HEK293T (cell line): ENCODE data around the gene LCE3C.
"Not testable (repeated sequence)": the region's sequence is repeated elsewhere in the genome, so short reads cannot be mapped to it uniquely, and the experiment has no call there.

ENCODE experiments used
- CTCF ChIA-PET: fragments of 350-600 bp; formaldehyde crosslinking; extraction: SDS; loops from one replicate; lab custom pipeline; 2021; ENCODE audit warnings: antibody characterized with exemption, inconsistent platforms; lab: Yijun Ruan, JAX
- POLR2A ChIA-PET: fragments of 350-600 bp; formaldehyde crosslinking; extraction: SDS; loops from one replicate; lab custom pipeline; 2020; ENCODE audit warnings: antibody characterized with exemption, inconsistent platforms; lab: Yijun Ruan, JAX
- DNase-seq: peaks from one replicate; pipeline ENCODE4 v3.0.0; 2012; ENCODE audit warnings: mixed read lengths; ENCODE audit errors: extremely low spot score
- ARNT ChIP-seq: fragments of 450-650 bp; IDR thresholded peaks from 2 replicates; pipeline ENCODE4 v1.6.1; 2017; ENCODE audit warnings: mild to moderate bottlenecking
- BHLHE40 ChIP-seq: fragments of 450-650 bp; IDR thresholded peaks from 2 replicates; pipeline ENCODE4 v1.6.1; 2016; ENCODE audit warnings: mild to moderate bottlenecking, moderate library complexity, borderline replicate concordance
- CTBP1 ChIP-seq: fragments of 450-650 bp; IDR thresholded peaks from 2 replicates; pipeline ENCODE4 v1.6.1; 2016; ENCODE audit warnings: borderline replicate concordance
- ELF4 ChIP-seq: fragments of 450-650 bp; IDR thresholded peaks from 2 replicates; pipeline ENCODE4 v1.6.1; 2017; ENCODE audit warnings: antibody characterized with exemption
- FOXA1 ChIP-seq: fragments of 450-650 bp; IDR thresholded peaks from 2 replicates; pipeline ENCODE4 v1.6.1; 2016; ENCODE audit warnings: mild to moderate bottlenecking
- FOXK2 ChIP-seq: fragments of 450-650 bp; IDR thresholded peaks from 2 replicates; pipeline ENCODE4 v1.6.1; 2016; ENCODE audit warnings: mild to moderate bottlenecking
- FOXM1 ChIP-seq: fragments of 450-650 bp; IDR thresholded peaks from 2 replicates; pipeline ENCODE4 v1.6.1; 2017; ENCODE audit warnings: mild to moderate bottlenecking, borderline replicate concordance
- HDGF ChIP-seq: fragments of 450-650 bp; IDR thresholded peaks from 2 replicates; pipeline ENCODE4 v1.6.1; 2017; ENCODE audit warnings: antibody characterized with exemption, borderline replicate concordance
- L3MBTL2 ChIP-seq: fragments of 450-650 bp; conservative IDR thresholded peaks from 2 replicates; pipeline ENCODE4 v1.6.1; 2016; ENCODE audit warnings: mild to moderate bottlenecking
- LEF1 ChIP-seq: fragments of 450-650 bp; IDR thresholded peaks from 2 replicates; pipeline ENCODE4 v1.6.1; 2017; ENCODE audit warnings: mild to moderate bottlenecking, borderline replicate concordance
- NFRKB ChIP-seq: fragments of 450-650 bp; IDR thresholded peaks from 2 replicates; pipeline ENCODE4 v1.6.1; 2016; ENCODE audit warnings: mild to moderate bottlenecking, moderate library complexity
- SP1 ChIP-seq: fragments of 450-650 bp; IDR thresholded peaks from 2 replicates; pipeline ENCODE4 v1.6.1; 2017
- SUZ12 ChIP-seq: fragments of 450-650 bp; IDR thresholded peaks from 2 replicates; pipeline ENCODE4 v1.6.1; 2016; ENCODE audit warnings: mild to moderate bottlenecking
- TARDBP ChIP-seq: fragments of 450-650 bp; IDR thresholded peaks from 2 replicates; pipeline ENCODE4 v1.6.1; 2016
- ZNF384 ChIP-seq: fragments of 450-650 bp; IDR thresholded peaks from 2 replicates; pipeline ENCODE4 v1.6.1; 2016
- TF ChIP-seq, protein P1 (sequence below): fragments of 450-650 bp; IDR thresholded peaks from 2 replicates; pipeline ENCODE4 v1.6.1; 2016

The LCE3C gene

DNA sequence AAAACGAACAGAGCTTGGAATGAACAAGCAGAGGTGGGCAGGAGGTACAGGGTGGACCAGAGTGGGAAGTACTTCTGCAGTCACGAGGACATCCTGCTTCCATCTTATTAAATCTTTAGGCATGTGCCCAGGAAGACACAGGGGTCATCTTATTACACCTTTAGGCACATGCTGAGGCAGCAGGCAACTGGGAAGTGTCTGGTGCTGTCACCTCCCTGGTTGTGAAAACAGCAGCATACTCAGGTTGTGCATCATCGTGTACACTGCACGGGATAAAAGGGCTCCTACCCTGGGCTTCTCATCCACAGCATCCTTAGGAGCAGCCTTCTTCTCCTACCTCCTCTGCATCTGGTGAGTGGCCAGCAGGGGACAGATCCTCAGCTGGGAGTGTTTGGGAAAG is at the start of gene LCE3C:
Gene LCE3C, plus strand, starts transcription at position 301 of the 400 bp plus-strand sequence. CDS start 498 bp downstream, outside the sequence.
- TF ChIP-seq ARNT, result no peak
- TF ChIP-seq BHLHE40, result no peak
- no peak for TF ChIP-seq CTBP1
- TF ChIP-seq LEF1, result no peak
- TF ChIP-seq, protein P1, sequence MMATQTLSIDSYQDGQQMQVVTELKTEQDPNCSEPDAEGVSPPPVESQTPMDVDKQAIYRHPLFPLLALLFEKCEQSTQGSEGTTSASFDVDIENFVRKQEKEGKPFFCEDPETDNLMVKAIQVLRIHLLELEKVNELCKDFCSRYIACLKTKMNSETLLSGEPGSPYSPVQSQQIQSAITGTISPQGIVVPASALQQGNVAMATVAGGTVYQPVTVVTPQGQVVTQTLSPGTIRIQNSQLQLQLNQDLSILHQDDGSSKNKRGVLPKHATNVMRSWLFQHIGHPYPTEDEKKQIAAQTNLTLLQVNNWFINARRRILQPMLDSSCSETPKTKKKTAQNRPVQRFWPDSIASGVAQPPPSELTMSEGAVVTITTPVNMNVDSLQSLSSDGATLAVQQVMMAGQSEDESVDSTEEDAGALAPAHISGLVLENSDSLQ, result no peak
- TF ChIP-seq FOXK2, result no peak
- TF ChIP-seq ZNF384, result no peak
- TF ChIP-seq NFRKB, result no peak
- TF ChIP-seq FOXA1, result no peak
- no peak for TF ChIP-seq L3MBTL2
- TF ChIP-seq FOXM1, result no peak
- no peak for TF ChIP-seq TARDBP
- no peak for TF ChIP-seq ELF4
- TF ChIP-seq SP1, result no peak
- TF ChIP-seq SUZ12, result no peak
- ChIA-PET CTCF (no interaction called here), POLR2A (no interaction called here)
- no peak for DNase-seq

DNA sequence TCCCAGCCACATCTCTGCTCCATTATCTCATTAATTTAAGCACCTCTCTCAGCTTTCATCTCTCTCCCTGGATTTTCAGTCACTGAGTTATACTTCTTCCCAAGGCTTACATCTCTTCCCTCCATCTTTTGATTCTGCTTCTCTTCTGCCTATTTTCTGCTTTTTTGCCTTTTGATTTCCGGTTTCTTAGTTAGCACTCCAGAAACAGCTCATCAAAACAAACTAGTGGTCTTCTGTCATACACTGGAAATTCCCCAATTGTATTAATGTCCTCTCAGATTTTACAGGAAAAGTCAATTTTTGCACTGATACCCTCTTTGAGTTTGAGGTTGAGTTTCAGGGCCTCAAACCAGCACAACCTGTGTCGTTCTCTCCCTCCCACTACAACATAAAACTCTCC is 34.9 kb upstream of the LCE3C start:
- ChIA-PET POLR2A (no interaction called here), CTCF (no interaction called here)
- no peak for TF ChIP-seq FOXM1
- no peak for TF ChIP-seq NFRKB
- no peak for TF ChIP-seq L3MBTL2
- no peak for TF ChIP-seq ARNT
- TF ChIP-seq CTBP1, result no peak
- TF ChIP-seq LEF1, result no peak
- TF ChIP-seq FOXA1, result no peak
- TF ChIP-seq, protein P1, result no peak
- TF ChIP-seq SUZ12, result no peak
- TF ChIP-seq SP1, result no peak
- TF ChIP-seq FOXK2, result no peak
- TF ChIP-seq ELF4, result no peak
- no peak for TF ChIP-seq HDGF
- TF ChIP-seq TARDBP, result no peak
- no peak for TF ChIP-seq BHLHE40
- no peak for TF ChIP-seq ZNF384
- no peak for DNase-seq

DNA sequence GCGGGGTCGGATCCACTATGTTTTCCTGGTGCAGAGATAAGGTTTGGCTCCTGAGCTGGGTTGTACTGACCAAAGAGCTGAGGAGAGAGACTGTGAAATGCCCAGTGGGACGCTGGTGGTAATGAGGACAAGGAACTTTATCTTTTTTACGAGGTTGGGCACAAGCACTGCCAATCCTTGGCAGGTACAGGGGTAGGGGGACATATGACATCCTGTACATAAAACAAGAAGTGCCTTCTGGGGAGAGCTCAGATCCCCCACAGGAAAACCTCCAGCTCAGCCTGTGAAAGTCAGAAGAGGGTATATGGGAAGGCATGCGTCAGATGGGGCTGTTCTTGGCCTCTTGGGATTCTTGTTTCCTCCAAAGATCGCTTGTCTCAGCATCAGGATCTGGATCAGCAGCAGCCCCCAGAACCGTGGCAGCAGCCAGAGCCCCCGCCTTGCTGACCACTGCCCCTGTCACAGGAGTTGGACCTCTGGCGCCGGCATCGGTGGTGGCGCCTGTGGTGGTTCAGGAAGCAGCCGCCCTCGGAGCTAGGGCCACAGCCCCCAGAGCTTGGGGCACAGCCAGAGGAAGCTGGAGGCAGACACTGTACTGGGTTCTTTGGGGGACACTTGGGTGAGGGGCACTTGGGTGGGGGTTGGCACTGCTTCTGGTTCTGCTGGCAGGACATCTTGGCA is 34.4 kb upstream of the LCE3C start:
- ChIA-PET CTCF (no interaction called here), POLR2A (no interaction called here)
- no peak for TF ChIP-seq ZNF384
- TF ChIP-seq FOXK2, result no peak
- no peak for TF ChIP-seq CTBP1
- TF ChIP-seq NFRKB, result no peak
- no peak for TF ChIP-seq SUZ12
- TF ChIP-seq FOXM1, result no peak
- TF ChIP-seq SP1, result no peak
- no peak for TF ChIP-seq L3MBTL2
- no peak for TF ChIP-seq BHLHE40
- TF ChIP-seq, protein P1, result no peak
- TF ChIP-seq LEF1, result no peak
- TF ChIP-seq TARDBP, result no peak
- no peak for TF ChIP-seq FOXA1
- no peak for TF ChIP-seq ARNT
- no peak for TF ChIP-seq ELF4
- TF ChIP-seq HDGF, result no peak
- DNase-seq, result no peak

GRCh38 chr1:152566681-152567080 is 33.4 kb upstream of the LCE3C start, which contains the start of gene LCE3E:
Gene LCE3E (minus strand): TSS chr1:152566780. CDS start chr1:152566208, 572 bp downstream.
- ChIA-PET POLR2A (no interaction called here), CTCF (no interaction called here)
- no peak for DNase-seq
- TF ChIP-seq BHLHE40 (no peak), FOXK2 (no peak), LEF1 (no peak)

DNA sequence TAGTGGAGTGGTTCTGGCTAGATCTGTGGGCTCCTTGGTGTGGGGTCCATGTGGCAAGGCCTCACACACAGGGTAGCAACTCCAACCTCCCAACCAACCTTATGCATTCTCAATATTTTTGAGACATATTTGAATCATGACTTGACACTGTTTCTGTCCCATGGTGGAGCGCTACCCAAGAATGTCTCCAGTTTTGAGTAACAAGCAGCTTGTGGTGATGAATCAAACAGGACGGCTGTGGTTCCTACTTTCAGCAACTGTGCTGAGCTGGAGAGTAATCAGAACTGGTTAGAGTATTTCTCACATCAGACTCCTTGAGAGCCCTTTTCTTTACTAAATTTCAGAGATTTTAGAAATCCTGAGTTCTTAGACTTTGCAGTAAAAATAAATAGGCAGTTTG is 22.9 kb upstream of the LCE3C start:
- DNase-seq, result no peak
- ChIA-PET POLR2A (no interaction called here), CTCF (interaction anchor here (0.6 kb wide), 2 partner anchors 16 to 1619 kb away, joined by 3 to 4 read pairs; no protein-coding TSS in a partner anchor)
- no peak for TF ChIP-seq CTBP1
- TF ChIP-seq, protein P1, result no peak
- no peak for TF ChIP-seq TARDBP
- no peak for TF ChIP-seq BHLHE40
- TF ChIP-seq ELF4, result no peak
- no peak for TF ChIP-seq FOXM1
- no peak for TF ChIP-seq FOXA1
- no peak for TF ChIP-seq NFRKB
- TF ChIP-seq L3MBTL2, result no peak
- TF ChIP-seq ARNT, result no peak
- TF ChIP-seq HDGF, result no peak

GRCh38 chr1:152579526-152579925 is 20.5 kb upstream of the LCE3C start:
- CTCF ChIA-PET, result interaction anchor here (1.5 kb wide), 1 partner anchor 43 kb away, joined by 4 read pairs; the partner anchor contains the start of gene LCE3A

More at GRCh38 chr1:152579526-152579925, 20.5 kb upstream of the LCE3C start:
- POLR2A ChIA-PET, DNase-seq: not testable (repeated sequence)
